HG03025 (cell line): ENCODE data around the gene OR1F1.
"Not testable (repeated sequence)": the region's sequence is repeated elsewhere in the genome, so short reads cannot be mapped to it uniquely, and the experiment has no call there.

Experiments
- ATAC-seq: cut with Tn5 transposase; IDR thresholded peaks from one replicate; pipeline ENCODE4 v1.9.1; 2021; ENCODE audit warnings: mild to moderate bottlenecking, moderate library complexity; ENCODE audit not compliant: unreplicated experiment, low FRiP score

The OR1F1 gene

DNA sequence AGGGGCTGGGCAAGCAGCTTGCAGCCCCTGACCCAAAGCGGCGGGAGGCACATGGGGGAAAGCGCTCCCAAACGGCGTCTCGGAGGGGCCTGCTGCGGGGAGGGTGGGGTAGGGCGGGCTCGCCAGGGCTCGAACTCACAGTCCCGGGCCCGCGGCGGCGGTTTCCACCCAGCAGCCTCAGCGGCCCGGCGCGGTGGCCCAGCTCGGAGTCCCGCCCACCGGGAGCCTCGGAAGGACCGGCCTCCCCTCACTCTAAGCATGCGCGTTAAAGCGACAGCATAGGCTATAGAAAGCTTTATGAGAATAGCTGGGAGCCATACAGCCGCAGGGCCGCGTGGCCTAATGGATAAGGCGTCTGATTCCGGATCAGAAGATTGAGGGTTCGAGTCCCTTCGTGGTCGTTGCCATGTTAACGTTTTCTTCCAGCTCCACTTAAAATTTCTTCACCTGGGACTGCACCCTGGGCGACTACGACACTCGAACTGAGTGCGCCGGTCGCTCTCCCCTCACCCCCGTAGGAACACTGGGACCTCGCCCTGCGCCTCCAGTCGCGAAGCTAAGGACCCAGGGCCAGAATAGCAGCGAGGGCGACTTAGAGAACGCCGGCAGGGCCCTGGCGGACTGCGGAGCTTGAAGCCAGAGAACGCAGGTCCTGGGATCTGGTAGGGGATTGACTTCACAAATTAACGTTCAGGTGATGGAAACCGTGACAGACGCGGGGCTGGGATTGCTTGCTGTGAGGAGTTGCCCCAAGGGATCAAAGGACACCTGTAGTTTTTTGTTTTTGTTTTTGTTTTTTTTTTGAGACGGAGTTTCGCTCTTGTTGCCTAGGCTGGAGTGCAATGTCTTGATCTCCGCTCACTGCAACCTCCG, 37.4 kb upstream of the OR1F1 start:
- ATAC-seq: peak; percentile 53

DNA sequence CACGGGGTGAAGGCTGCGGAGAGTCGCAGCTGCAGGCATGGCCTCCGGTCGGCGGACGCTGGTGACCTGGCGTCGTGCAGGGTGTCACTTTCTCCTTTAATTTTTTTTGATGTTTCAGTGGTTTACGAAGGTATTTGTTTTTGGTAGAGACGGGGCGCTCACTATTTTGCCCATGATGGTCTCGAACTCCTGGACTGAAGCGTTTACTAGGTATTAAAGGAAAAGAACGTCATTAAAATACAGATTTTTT, 36.1 kb upstream of the OR1F1 start:
- no peak for ATAC-seq

DNA sequence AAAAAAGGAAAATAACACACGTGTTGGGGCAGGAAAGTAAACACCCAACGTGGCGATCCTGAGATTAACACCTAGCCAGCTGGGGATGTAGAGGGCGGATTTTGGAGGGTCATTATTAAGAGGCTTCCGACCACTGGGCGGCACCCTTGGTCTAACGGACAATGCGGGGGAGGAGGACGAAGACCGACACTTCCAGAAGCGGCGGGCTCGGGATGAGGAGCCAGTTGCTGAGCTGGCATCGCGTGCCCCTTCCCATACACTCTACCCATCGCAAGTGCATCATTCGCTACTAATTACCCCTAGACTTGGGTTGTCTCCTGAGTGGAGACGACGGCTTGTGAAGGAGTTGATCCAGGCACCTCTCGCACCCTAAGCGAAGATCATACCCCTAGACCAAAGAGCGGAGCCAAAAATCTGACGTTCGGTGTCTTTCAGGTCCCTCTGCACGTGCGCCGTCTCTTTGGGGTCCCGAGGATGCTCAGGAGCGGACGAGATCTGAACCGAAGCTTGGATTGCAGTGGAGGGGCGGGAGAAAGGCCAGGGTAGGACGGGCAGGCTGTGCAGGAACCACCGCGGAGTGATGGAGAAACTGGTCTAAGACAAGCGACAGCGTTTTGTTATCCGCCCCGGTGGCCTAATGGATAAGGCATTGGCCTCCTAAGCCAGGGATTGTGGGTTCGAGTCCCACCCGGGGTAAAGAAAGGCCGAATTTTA, 35.6 kb upstream of the OR1F1 start:
- ATAC-seq: no peak

DNA sequence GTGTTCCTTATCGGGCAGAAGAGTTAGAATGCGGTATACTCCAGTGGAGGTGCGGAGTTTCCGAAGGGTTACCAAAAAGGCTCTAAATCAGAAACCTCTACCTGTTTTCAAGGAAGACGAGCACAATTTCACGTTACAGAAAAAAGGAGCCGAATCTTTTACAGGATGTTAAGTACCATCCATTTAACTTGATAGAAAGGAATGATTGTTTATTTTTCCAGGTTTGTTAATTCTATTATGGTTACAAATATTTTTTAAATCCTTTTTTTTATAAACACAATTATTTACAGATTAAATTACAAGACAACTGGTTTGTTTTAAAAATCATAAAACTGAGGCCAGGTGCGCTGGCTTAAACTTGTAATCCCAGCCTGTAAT, 35.0 kb upstream of the OR1F1 start:
- ATAC-seq: no peak

DNA sequence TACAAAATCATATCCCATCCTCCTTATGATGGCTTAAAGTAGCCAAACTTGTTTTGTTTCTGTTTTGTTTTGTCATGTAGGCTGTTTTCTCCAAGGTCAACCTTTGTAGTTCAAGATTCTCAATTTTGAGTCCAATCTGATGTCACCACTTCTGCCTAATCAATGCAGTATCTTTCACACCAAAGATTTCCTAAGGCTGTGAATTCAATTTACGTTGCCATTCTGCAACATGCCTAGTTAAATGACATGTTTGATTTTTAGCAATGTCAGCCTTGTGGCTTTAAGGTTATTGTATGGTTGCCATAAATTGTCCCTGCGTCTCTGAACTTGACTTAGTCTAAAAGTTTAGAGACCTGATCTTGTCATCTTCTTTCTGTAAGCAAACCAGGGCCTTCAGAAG, 32.8 kb upstream of the OR1F1 start:
- no peak for ATAC-seq

DNA sequence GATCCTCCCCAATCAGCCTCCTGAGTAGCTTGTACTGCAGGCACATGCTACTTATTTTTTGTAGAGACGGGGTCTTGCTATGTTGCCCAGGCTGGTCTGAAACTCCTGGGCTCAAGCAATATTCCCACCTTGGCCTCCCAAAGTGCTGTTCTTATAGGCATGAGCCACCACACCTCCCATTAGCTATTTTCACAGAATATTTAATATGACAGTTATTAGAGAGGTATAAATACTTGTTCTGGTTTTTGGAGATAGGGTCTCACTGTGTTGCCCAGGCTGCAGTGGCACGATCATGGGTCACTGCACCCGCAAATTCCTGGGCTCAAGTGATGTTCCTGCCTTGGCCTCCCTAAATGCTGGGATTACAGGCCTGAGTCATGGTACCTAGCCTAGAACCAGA, 32.0 kb upstream of the OR1F1 start:
- ATAC-seq: no peak

DNA sequence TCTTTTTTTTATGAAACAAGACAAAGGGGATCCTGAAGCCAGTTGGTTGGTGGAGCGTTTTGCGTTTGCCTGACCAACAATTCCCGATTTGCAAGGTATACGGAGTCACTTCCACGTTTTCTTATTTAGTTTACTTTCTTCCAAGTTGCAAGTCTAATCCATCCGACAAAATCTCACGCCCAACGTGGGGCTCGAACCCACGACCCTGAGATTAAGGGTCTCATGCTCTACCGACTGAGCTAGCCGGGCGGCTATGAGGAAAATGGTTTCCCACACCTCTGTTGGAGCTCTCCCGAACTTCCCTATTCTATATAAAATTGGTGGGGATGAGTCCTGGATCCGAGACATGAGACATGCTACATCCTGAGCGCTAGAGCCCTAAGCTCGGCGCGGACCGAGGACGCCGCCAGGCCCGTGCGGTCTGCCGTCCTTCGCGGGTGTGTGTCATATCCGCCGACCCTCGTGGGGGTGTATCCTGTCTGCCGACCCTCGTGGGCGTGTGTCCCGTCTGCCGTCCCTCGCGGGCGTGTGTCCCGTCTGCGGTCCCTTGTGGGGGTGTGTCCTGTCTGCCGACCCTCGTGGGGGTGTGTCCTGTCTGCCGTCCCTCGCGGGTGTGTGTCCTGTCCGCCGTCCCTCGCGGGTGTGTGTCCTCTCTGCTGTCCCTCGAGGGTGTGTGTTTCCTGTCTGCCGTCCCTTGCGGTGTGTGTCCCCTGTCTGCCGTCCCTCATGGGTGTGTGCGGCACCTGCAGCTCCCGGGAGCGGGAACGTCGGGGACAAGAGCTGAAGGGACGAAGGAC, 30.6 kb upstream of the OR1F1 start:
- no peak for ATAC-seq

DNA sequence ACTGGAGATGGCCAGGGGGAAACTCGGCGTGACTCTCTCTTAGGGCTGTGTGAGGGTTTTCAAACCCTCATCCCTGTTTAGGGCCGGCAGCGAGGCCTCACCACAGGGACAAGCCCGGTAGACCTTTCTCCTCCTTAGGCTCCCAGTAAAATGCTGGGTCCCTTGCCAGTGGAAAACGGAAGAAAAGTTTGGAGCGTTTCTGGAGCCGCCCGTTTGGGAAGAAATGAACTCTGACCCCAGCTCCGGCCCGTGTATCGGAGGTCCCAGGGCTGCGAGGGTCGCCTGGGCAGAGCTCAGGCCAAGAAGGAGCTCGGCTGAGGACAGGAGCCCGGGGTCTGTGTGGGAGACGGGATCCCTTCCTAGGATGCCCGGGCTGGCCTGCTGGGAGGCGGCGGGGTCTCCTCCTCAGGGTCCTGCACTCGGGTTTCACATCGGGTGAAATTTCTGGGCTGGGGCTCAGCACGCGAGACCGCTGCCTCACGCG, 29.9 kb upstream of the OR1F1 start:
- no peak for ATAC-seq

DNA sequence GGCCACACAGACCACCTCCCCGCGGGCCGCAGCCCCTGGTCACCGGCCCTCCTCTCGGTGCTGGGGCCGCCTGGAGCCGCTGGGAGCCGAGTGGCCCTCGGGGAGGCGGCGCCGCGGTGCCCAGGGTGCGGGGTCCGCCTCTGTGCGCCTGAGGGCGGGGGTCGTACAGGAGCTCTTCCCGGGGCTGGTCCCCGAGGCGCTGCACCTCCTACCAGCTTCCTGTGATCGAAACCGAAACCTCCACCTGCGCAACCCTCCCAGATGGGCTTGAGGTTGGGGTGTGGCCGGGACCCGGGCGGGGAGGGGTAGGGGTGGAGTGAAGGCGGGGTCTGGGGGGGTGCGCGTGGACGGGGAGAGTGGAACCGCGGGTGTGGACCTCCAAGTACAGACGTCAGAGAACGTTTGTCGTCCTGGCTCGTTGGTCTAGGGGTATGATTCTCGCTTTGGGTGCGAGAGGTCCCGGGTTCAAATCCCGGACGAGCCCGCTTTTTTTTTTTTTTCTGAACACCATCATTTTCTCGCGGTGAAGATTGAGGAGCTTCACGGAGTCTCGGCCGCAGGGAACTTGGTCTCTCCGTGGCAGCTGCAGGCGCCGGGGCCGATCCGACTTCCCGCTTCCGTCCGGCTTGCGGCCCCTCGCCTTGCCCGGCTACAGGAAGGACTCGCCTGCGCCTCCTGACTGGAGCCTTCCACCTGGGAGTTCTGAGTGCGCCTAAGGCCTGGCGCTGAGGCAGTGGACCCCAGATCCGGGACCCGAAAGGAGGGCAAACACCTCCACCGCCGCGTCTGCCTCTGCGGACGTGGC, 29.3 kb upstream of the OR1F1 start:
- ATAC-seq: no peak

DNA sequence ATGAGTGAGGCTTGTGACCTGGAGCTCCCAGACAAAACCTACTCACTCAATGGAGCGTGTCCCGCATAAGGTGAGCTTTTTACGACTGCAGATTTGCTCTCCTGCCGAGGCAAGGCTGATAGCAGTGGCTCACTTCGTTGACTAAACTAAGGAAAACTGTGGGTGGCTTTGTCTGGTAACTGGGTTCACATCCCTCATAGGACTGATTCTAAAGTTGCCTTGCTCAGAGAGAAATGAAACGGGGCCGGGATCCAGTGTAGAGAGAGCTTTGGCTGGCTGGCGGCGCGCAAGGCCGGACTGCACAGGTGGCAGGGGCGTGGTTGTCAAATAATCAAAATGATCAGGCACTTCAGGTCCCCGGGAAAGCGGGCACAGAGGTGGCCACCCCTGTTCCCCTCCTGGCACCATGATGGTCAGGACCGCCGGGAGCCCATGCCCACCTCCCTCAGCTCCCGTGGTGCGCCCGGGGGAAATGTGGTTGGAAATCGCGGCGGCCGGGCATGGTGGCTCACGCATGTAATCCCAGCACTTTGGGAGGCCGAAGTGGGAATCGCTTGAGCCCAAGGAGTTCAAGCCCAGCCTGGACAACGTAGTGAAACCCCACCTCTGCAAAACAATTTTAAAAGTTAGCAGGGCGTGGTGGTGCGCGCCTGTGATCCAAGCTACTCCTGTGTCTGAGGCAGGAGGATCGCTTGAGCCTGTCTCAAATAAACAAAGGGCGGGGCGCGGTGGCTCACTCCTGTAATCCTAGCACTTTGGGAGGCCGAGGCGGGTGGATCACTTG, 26.6 kb upstream of the OR1F1 start:
- no peak for ATAC-seq

DNA sequence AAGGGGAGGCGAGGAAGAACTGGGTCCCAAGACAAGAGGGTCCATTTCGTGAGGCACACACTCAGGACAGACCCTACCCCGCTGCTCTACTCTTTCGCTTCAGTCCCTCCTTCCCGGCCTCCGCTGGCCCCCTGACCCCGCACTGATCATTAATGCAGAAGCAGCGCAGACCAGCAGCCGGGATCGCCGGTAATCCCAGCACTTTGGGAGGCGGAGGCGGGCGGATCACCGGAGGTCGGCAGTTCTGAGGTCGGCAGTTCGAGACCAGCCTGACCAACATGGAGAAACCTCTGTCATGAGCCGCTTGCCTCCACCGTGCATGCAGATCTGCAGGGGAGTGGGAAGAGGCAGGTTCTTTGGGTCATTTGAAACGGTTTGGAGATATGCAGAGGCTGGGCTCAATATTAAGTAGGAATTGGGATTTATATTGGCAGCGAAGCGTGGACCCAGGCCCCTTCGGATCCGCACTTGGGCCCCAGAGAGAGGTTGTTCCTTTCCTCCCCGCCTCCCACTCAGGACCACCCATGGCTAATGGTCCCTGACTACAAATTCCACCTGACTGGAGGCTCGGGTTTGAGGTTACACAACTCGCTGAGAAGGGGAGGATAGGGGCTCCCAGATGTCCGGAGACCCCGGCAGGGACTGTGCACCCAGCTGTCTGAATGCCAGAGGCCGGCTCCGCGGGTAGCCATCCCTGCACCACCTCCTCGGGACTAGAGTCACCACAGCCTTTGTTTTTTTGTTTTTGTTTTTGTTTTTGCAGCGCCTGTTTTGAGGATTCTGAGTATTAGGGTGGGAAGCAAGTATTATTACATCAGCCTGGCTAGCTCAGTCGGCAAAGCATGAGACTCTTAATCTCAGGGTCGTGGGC, 23.6 kb upstream of the OR1F1 start:
- no peak for ATAC-seq

DNA sequence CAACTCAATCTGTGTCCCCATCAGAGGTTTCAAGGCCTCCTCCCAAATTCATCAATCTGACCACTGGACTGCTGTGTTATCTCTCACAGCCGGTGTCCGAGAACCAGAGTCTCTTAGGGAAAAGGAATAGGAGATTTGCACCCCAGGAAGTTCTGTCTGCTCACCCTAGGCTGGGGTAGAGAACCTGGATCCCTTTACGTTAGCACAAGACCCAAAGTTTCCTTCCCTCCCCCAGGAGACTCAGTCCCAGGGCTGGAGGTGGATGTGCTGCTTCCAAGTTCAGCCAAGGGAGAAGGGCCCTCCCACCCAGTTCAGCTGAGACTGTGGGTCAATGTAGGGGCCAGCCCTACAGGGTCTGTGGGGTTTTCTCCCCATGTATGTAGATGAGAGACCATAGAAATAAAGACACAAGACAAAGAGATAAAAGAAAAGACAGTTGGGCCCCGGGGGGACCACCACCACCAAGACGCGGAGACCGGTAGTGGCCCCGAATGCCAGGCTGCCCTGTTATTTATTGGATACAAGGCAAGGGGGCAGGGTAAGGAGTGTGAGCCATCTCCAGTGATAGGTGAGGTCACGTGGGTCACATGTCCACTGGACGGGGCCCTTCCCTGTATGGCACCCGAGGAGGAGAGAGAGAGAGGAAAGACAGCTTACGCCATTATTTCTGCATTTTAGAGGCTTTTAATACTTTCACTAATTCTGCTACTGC, 22.7 kb upstream of the OR1F1 start:
- ATAC-seq: no peak

DNA sequence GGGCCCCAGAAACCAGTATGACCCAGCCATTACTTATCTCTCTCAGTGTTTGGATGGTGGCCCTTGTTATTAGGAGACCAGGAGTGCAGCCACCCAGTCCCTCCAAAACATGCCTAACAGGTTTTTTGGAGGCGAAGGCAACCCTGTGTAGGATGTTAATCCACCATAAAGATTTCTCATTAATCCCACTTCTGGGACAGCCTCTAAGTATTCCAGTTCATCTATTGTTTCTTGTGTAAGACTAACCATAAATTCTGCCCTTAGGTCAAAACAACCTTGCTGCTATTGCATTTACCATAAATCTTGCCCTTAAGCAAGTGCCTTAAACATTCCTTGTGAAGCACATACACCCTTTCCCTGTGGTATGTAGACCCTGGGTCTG, 21.5 kb upstream of the OR1F1 start:
- ATAC-seq: no peak

DNA sequence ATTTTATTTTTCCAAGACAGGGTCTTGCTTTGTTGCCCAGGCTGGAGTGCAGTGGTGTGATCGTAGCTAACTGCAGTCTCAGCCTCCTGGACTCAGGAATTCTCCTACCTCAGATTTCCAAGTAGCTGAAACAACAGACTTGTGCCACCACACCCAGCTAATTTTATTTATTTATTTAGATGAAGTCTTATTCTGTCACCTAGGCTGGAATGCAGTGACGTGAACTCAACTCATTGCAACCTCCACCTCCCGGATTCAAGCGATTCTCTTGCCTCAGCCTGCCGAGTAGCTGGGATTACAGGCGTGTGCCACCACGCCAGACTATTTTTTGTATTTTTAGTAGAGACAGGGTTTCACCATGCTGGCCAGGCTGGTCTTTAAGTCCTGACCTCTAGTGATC, 19.3 kb upstream of the OR1F1 start:
- ATAC-seq: not testable (repeated sequence)

DNA sequence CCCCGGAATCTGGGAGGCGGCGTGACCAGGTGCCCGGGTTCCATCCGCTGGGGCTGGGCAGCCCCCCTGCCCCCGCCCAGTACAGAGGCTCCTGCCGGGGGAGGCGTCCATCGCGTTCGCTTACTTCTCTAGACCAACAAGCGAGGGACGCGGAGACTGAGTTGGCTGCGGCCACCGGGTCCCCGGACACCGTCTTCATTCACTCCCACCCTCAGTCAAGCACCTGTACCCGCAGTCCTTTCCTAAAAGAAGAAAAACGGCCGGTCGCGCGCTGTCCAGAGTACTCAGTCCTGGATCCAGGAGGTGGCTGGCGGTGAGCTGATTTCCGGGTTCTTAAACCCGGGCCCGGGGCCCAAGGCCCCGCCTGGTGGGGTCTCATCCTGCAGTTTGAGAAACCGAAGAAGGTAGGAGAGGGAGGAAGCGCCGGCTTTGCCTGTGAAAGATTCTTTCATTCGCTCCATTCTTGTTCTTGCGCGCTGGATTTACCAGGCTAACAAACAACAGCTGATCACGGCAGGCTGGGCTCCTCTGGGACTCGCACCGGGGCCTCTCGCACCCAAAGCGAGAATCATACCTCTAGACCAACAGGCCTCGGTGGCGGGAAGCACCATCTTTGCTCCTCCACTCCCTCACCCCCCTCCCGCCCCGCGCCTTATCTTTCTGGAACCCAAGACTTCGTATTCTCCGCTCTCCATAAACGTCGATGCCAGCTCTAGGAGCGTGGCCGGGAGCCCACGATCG, 17.4 kb upstream of the OR1F1 start:
- no peak for ATAC-seq

DNA sequence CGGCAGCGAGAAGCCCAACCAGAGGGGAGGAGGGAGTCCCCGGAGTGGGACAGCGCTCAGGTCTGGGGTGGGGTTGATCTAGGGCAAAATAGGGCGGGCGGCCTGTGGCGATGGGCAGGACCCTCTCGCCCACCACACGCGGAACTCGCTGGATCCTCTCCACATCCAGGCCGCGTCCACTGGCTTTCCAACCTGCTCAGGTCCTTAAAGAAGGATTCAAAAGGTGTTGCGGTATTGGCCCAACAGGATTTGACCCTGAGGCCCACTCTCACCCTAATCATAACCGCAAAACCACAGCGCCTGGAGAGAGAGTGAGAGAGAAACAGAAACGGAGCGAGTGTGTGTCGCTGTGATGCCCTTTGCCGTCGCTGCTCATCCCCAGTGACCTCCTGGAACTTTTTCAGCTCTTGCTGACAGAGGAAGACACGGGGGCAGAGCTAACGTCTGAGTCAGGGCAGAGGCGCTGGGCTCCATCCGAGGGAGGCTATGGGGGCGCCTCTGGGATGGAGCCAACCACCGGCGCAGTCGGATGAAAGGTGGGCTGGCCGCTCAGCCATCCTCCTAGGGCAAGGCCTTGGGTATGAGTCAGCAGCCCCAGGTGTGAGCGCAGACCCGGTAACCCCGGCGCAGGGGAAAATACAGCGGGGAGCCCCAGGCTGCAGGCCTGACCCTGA, 16.7 kb upstream of the OR1F1 start:
- ATAC-seq: no peak
